Pancreas (tissue), 10 donors: ENCODE results near the gene ADGRV1. TPM values are rescaled to one million over a fixed set of nuclear protein-coding genes. Genes with fewer than 3 reads are reported as not detected.

Experiments used
- ATAC-seq, 4 donors: fragments of 200-7000 bp; cut with Tn5 transposase; one replicate each; pipeline versions ENCODE4 v1.8.0 to v1.9.1; 2020; ENCODE audit warnings: mild to moderate bottlenecking in 4 of 4, moderate library complexity in 4 of 4
- DNase-seq, 6 donors: peaks; one replicate each; pipeline ENCODE4 v3.0.0-alpha.2; 2020
- FAIRE-seq: peaks from 2 replicates; lab custom pipeline; 2012; peaks lifted over from hg19 to GRCh38; lab: Jason Lieb, UNC
- H3K27ac ChIP-seq, 4 donors: fragments of 200-600 bp; sonication (generic); 1 replicate in 3 of 4; 2 replicates in 1 of 4; pipeline versions ENCODE4 v1.5.0 to v1.8.0; 2020
- H3K27me3 ChIP-seq, 4 donors: fragments of 200-600 bp; one replicate each; pipeline ENCODE4 v1.8.0; 2021
- H3K36me3 ChIP-seq, 3 donors: fragments of 200-600 bp; sonication (generic) in 1 of 3; one replicate each; pipeline versions ENCODE4 v1.5.0 to v1.8.0; 2020 to 2021
- H3K4me1 ChIP-seq, 3 donors: fragments of 200-600 bp; one replicate each; pipeline ENCODE4 v1.8.0; 2021
- H3K4me3 ChIP-seq, 4 donors: fragments of 200-600 bp; sonication (generic) in 2 of 4; one replicate each; pipeline versions ENCODE4 v1.5.0 to v1.8.0; 2020 to 2021
- H3K9me3 ChIP-seq, 4 donors: fragments of 200-600 bp; one replicate each; pipeline ENCODE4 v1.8.0; 2021
- WGBS, 2 donors: extraction: QIAGEN DNeasy Blood & Tissue Kit; methylation state at CpG; one replicate each; pipeline ENCODE4 v1.1.7; 2013; 5-methylcytosine and 5-hydroxymethylcytosine counted together
- intact Hi-C, 3 donors: fragments of 100-400 bp; cut with DNase I; formaldehyde crosslinking; loops; one replicate each; pipeline versions ENCODE4 v1.11.1 to v1.14.2; 2022
- polyA plus RNA-seq, 2 donors: library from polyadenylated mRNA; stranded (reverse); fragments of 200-250 nt; gene quantifications; one replicate each; pipeline ENCODE4 v1.2.3, GENCODE V29; 2013
- total RNA-seq, 6 donors: library from RNA; stranded (reverse); fragmentation: NEBNext Ultra II Directional in 4 of 6; extraction: Animal tissue kit (Norgen Biotek cat#: 25700) in 4 of 6; gene quantifications; one replicate each; pipeline versions ENCODE4 v1.2.1 to v1.2.4, GENCODE V29; 2021 to 2023
- TF ChIP-seq, protein P1 (sequence below), 4 donors: fragments of 200-600 bp; sonication (generic) in 3 of 4; IDR thresholded peaks; one replicate each; pipeline versions ENCODE4 v1.5.0 to v1.8.0; 2021; ENCODE audit warnings: antibody characterized with exemption in 4 of 4
- donor health status: healthy with polysubstance abuse.
- donor health status: DM: no; HTN: no; CAD: no; lungs with moderate emphysema.
- donor health status: DM: no; HTN: no; CAD: no.
- donor health status: control.
- donor health status: control.
- donor health status: Bipolar disorder and iron deficiency.
- donor health status: DM: yes; HTN: yes; CAD: no.
- donor health status: DM: no; HTN: no; CAD: no.
- donor health status: DM: no; HTN: no; CAD: no.
- donor health status: DM: yes; HTN: yes; CAD: no.

Gene ADGRV1
- total and polyA plus RNA-seq, 8 donors = 3.9 to 6.9 (median 5.4) TPM

- DNase-seq = no peak
- H3K4me3 ChIP-seq = no peak overlapping the region
- intact Hi-C loops = no loop called here
- H3K36me3 ChIP-seq = no peaks in the 10 kb centered on the region
- no peak for FAIRE-seq
- WGBS, 2 donors = 95% methylated on average over 1 of the region's 1 CpG
- no peaks in the 10 kb centered on the region for H3K9me3 ChIP-seq
- ATAC-seq = no peak
- H3K27ac ChIP-seq = no peak overlapping the region
- peaks cover 7 to 23% (median 18%) of the 10 kb centered on the region in 3 donors for H3K4me1 ChIP-seq
- H3K27me3 ChIP-seq = no peaks in the 10 kb centered on the region
- TF ChIP-seq, protein P1, sequence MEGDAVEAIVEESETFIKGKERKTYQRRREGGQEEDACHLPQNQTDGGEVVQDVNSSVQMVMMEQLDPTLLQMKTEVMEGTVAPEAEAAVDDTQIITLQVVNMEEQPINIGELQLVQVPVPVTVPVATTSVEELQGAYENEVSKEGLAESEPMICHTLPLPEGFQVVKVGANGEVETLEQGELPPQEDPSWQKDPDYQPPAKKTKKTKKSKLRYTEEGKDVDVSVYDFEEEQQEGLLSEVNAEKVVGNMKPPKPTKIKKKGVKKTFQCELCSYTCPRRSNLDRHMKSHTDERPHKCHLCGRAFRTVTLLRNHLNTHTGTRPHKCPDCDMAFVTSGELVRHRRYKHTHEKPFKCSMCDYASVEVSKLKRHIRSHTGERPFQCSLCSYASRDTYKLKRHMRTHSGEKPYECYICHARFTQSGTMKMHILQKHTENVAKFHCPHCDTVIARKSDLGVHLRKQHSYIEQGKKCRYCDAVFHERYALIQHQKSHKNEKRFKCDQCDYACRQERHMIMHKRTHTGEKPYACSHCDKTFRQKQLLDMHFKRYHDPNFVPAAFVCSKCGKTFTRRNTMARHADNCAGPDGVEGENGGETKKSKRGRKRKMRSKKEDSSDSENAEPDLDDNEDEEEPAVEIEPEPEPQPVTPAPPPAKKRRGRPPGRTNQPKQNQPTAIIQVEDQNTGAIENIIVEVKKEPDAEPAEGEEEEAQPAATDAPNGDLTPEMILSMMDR (IDR thresholded peaks at IDR 0.05) = no peak
Measured at GRCh38 chr5:90890180-90890579, 331.6 kb downstream of the ADGRV1 start.

GRCh38 chr5:90894866-90895420, 336.3 kb downstream of the ADGRV1 start:
- H3K27me3 ChIP-seq = no peaks in the 10 kb centered on the region
- intact Hi-C loops = no loop called here
- H3K36me3 ChIP-seq = no peaks in the 10 kb centered on the region
- H3K9me3 ChIP-seq = no peaks in the 10 kb centered on the region
- H3K4me3 ChIP-seq = no peak overlapping the region
- ATAC-seq (no peak), DNase-seq (no peak), FAIRE-seq (no peak)
- 95 to 100% methylated on average over 2 of the region's 2 CpGs for WGBS, 2 donors
- H3K4me1 ChIP-seq = peaks cover 7 to 16% (median 15%) of the 10 kb centered on the region in 3 donors
- TF ChIP-seq, protein P1 (IDR thresholded peaks at IDR 0.05) = no peak
- H3K27ac ChIP-seq = no peak overlapping the region

DNA sequence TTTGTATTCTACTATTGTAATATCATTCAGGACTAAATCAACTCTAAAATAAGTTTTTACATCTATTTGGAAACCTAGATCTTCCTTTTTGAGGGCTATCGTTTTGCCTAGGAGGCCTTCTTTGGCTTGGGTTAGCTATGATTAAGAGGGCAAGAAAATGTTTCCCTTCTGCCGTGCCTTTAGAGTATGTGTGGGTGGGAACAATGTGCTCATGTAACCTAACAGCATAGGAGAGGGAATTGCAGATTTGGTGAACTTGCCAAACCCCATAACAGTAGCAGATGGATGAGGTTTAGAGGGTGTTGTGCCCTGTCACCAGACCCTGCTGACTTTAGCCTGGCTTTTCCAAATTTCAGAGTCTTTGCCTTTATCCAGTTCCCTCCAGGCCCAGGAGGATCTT, 339.0 kb downstream of the ADGRV1 start:
- DNase-seq = no peak
- TF ChIP-seq, protein P1 (IDR thresholded peaks at IDR 0.05) = no peak
- no peak for ATAC-seq
- Histone ChIP-seq H3K36me3 (no peaks in the 10 kb centered on the region), H3K9me3 (no peaks in the 10 kb centered on the region), H3K27me3 (no peaks in the 10 kb centered on the region), H3K27ac (no peak overlapping the region), H3K4me3 (no peak overlapping the region), H3K4me1 (peaks cover 8 to 18% (median 15%) of the 10 kb centered on the region in 3 donors)
- intact Hi-C loops = no loop called here
- 89 to 93% methylated on average over 2 of the region's 2 CpGs for WGBS, 2 donors
- no peak for FAIRE-seq

GRCh38 chr5:90898326-90899013, 339.9 kb downstream of the ADGRV1 start:
- intact Hi-C loops = no loop called here
- TF ChIP-seq, protein P1 (IDR thresholded peaks at IDR 0.05) = no peak
- WGBS, 2 donors = 95 to 96% methylated on average over 4 of the region's 4 CpGs
- H3K4me3 ChIP-seq = no peak overlapping the region
- DNase-seq = no peak
- no peaks in the 10 kb centered on the region for H3K27me3 ChIP-seq
- no peaks in the 10 kb centered on the region for H3K9me3 ChIP-seq
- H3K36me3 ChIP-seq = no peaks in the 10 kb centered on the region
- FAIRE-seq = no peak
- H3K4me1 ChIP-seq = peaks cover 8 to 18% (median 15%) of the 10 kb centered on the region in 3 donors
- peak overlapping the region in 2 of 4 donors; percentile 60 for H3K27ac ChIP-seq
- no peak for ATAC-seq
